OCI-LY1 (cell line): ENCODE data around the gene HS3ST4.

Source experiments
- H2AFZ ChIP-seq: fragments of 200-600 bp; sonication (generic), shearing (Covaris generic); 2 replicates; pipeline ENCODE4 v1.6.0; 2014; ENCODE audit warnings: antibody characterized with exemption, mild to moderate bottlenecking, low read length
- H3F3A ChIP-seq: fragments of 200-600 bp; sonication (generic), shearing (Covaris generic); 2 replicates; pipeline ENCODE4 v1.6.0; 2014; ENCODE audit warnings: mild to moderate bottlenecking, antibody characterized with exemption, low read length, moderate library complexity; ENCODE audit not compliant: insufficient read depth
- H3K27ac ChIP-seq: fragments of 200-600 bp; sonication (generic); 2 replicates; pipeline ENCODE4 v1.5.1; 2014; ENCODE audit warnings: low read length, mixed run types, mild to moderate bottlenecking, low read depth; ENCODE audit not compliant: poor library complexity, severe bottlenecking
- H3K27me3 ChIP-seq: fragments of 200-600 bp; sonication (generic); 2 replicates; pipeline ENCODE4 v1.6.0; 2014; ENCODE audit warnings: antibody characterized with exemption, mild to moderate bottlenecking, low read length, moderate library complexity; ENCODE audit not compliant: insufficient read depth
- H3K36me3 ChIP-seq: fragments of 200-600 bp; sonication (generic); 2 replicates; pipeline ENCODE4 v1.6.1; 2014; ENCODE audit warnings: mild to moderate bottlenecking, antibody characterized with exemption, low read length, moderate library complexity, mixed read lengths; ENCODE audit not compliant: insufficient read depth
- H3K4me1 ChIP-seq: fragments of 200-600 bp; sonication (generic); 2 replicates; pipeline ENCODE4 v1.5.1; 2014; ENCODE audit warnings: mild to moderate bottlenecking, low read length, moderate library complexity; ENCODE audit not compliant: insufficient read depth, severe bottlenecking
- H3K4me2 ChIP-seq: fragments of 200-600 bp; sonication (generic), shearing (Covaris generic); 2 replicates; pipeline ENCODE4 v1.6.1; 2014; ENCODE audit warnings: low read length
- H3K4me3 ChIP-seq: fragments of 200-600 bp; sonication (generic); 2 replicates; pipeline ENCODE4 v1.5.1; 2014; ENCODE audit warnings: low read length, low read depth, mild to moderate bottlenecking, mixed read lengths; ENCODE audit not compliant: poor library complexity, severe bottlenecking
- H3K79me2 ChIP-seq: fragments of 200-600 bp; shearing (Covaris generic); 2 replicates; pipeline ENCODE4 v1.6.1; 2016; ENCODE audit warnings: mixed run types, low read length, mixed read lengths; ENCODE audit not compliant: insufficient read depth
- H3K9ac ChIP-seq: fragments of 200-600 bp; sonication (generic), shearing (Covaris generic); 2 replicates; pipeline ENCODE4 v1.6.1; 2014; ENCODE audit warnings: mild to moderate bottlenecking, low read length, mixed read lengths
- H3K9me2 ChIP-seq: fragments of 200-600 bp; sonication (generic), shearing (Covaris generic); 2 replicates; pipeline ENCODE4 v1.6.1; 2014; ENCODE audit warnings: low read depth, mild to moderate bottlenecking, low read length, mixed read lengths
- H3K9me3 ChIP-seq: fragments of 200-600 bp; shearing (Covaris generic); 2 replicates; pipeline ENCODE4 v1.6.1; 2014; ENCODE audit warnings: low read length, mixed read lengths
- H4K20me1 ChIP-seq: fragments of 200-600 bp; sonication (generic), shearing (Covaris generic); 2 replicates; pipeline ENCODE4 v1.6.0; 2016; ENCODE audit warnings: mild to moderate bottlenecking, low read length; ENCODE audit not compliant: insufficient read depth
- CTCF ChIP-seq: fragments of 200-600 bp; sonication (generic), shearing (Covaris generic); IDR thresholded peaks from 2 replicates; pipeline ENCODE4 v1.5.1; 2017; ENCODE audit warnings: mild to moderate bottlenecking, antibody characterized with exemption, low read length, moderate library complexity, mixed read lengths
- EZH2 ChIP-seq: fragments of 200-600 bp; sonication (generic), shearing (Covaris generic); IDR thresholded peaks from 2 replicates; pipeline ENCODE4 v1.8.0; 2017; ENCODE audit warnings: borderline replicate concordance, mixed run types, mild to moderate bottlenecking, antibody characterized with exemption, low read length, moderate library complexity, mixed read lengths

The HS3ST4 gene

GRCh38 chr16:25888868-25889267 is 197.1 kb downstream of the HS3ST4 start:
- H3K79me2 ChIP-seq, result no peaks in the 10 kb centered on the region
- no peak overlapping the region for H3K9ac ChIP-seq
- H3K9me2 ChIP-seq, result no peaks in the 10 kb centered on the region
- H3K27me3 ChIP-seq, result no peaks in the 10 kb centered on the region; the same call in 1 of the 2 replicates
- H3K4me1 ChIP-seq, result no peaks in the 10 kb centered on the region
- H3K27ac ChIP-seq, result no peak overlapping the region
- no peaks in the 10 kb centered on the region for H4K20me1 ChIP-seq
- H3F3A ChIP-seq, result no peaks in the 10 kb centered on the region
- TF ChIP-seq EZH2, result no peak
- H3K36me3 ChIP-seq, result no peaks in the 10 kb centered on the region
- H3K4me2 ChIP-seq, result no peak overlapping the region
- no peak overlapping the region for H2AFZ ChIP-seq
- H3K4me3 ChIP-seq, result no peak overlapping the region
- H3K9me3 ChIP-seq, result no peaks in the 10 kb centered on the region

GRCh38 chr16:25893332-25893731 is 201.6 kb downstream of the HS3ST4 start:
- no peaks in the 10 kb centered on the region for H3F3A ChIP-seq
- no peaks in the 10 kb centered on the region for H3K9me2 ChIP-seq
- no peaks in the 10 kb centered on the region for H3K9me3 ChIP-seq
- TF ChIP-seq CTCF (no peak), EZH2 (no peak)
- H3K27ac ChIP-seq, result no peak overlapping the region
- no peaks in the 10 kb centered on the region for H3K36me3 ChIP-seq
- H3K4me2 ChIP-seq, result no peak overlapping the region
- no peaks in the 10 kb centered on the region for H3K79me2 ChIP-seq
- no peak overlapping the region for H3K9ac ChIP-seq
- H2AFZ ChIP-seq, result no peak overlapping the region
- no peaks in the 10 kb centered on the region for H4K20me1 ChIP-seq
- H3K4me1 ChIP-seq, result no peaks in the 10 kb centered on the region
- no peak overlapping the region for H3K4me3 ChIP-seq
- H3K27me3 ChIP-seq, result no peaks in the 10 kb centered on the region; the same call in 1 of the 2 replicates

- H2AFZ ChIP-seq, result no peak overlapping the region
- H3K9me2 ChIP-seq, result no peaks in the 10 kb centered on the region
- H3K27ac ChIP-seq, result no peak overlapping the region
- no peaks in the 10 kb centered on the region for H3K4me1 ChIP-seq
- H3K4me2 ChIP-seq, result no peak overlapping the region
- H3K79me2 ChIP-seq, result no peaks in the 10 kb centered on the region
- no peaks in the 10 kb centered on the region for H3K9me3 ChIP-seq
- H3K9ac ChIP-seq, result no peak overlapping the region
- no peaks in the 10 kb centered on the region for H3K36me3 ChIP-seq
- no peaks in the 10 kb centered on the region for H3F3A ChIP-seq
- H4K20me1 ChIP-seq, result no peaks in the 10 kb centered on the region
- no peak overlapping the region for H3K4me3 ChIP-seq
- H3K27me3 ChIP-seq, result no peaks in the 10 kb centered on the region
- TF ChIP-seq EZH2 (no peak), CTCF (no peak)
These were observed 202.3 kb downstream of the HS3ST4 start for GRCh38 chr16:25894093-25894492.

- no peaks in the 10 kb centered on the region for H3K9me2 ChIP-seq
- H3F3A ChIP-seq, result no peaks in the 10 kb centered on the region
- no peak overlapping the region for H3K4me2 ChIP-seq
- H3K79me2 ChIP-seq, result no peaks in the 10 kb centered on the region
- H3K4me3 ChIP-seq, result no peak overlapping the region
- no peaks in the 10 kb centered on the region for H3K36me3 ChIP-seq
- H4K20me1 ChIP-seq, result no peaks in the 10 kb centered on the region
- H3K9me3 ChIP-seq, result no peaks in the 10 kb centered on the region
- no peak for TF ChIP-seq EZH2
- no peak for TF ChIP-seq CTCF
- H3K27ac ChIP-seq, result no peak overlapping the region
- no peaks in the 10 kb centered on the region for H3K4me1 ChIP-seq
- H2AFZ ChIP-seq, result no peak overlapping the region
- no peak overlapping the region for H3K9ac ChIP-seq
- H3K27me3 ChIP-seq, result no peaks in the 10 kb centered on the region
These were observed 203.6 kb downstream of the HS3ST4 start for GRCh38 chr16:25895380-25895779.
